HepG2 (cell line): ENCODE data around the gene SDC3. TPM values are rescaled to one million over a fixed set of nuclear protein-coding genes. Genes with fewer than 3 reads are reported as not detected.

ENCODE experiments used
- ATAC-seq: fragments of 200-7000 bp; cut with Tn5 transposase; 3 replicates; pipeline ENCODE4 v1.9.1; 2020; ENCODE audit warnings: mild to moderate bottlenecking, moderate library complexity
- BruUV-seq: library from RNA; stranded (reverse); fragments of 400-500 nt; replicated peaks from 2 replicates; lab custom pipeline; 2021; lab: Mats Ljungman, UMichigan
- CTCF ChIA-PET: fragments of 300-600 bp; formaldehyde crosslinking; extraction: SDS; loops from one replicate; lab custom pipeline; 2021; ENCODE audit warnings: low total read pairs, inconsistent platforms, low intra/inter-chr PET ratio; lab: Yijun Ruan, JAX
- POLR2A ChIA-PET: fragments of 350-600 bp; sonication (Branson Sonifier 250); formaldehyde crosslinking; loops from one replicate; lab custom pipeline; 2020; ENCODE audit warnings: antibody characterized with exemption, inconsistent platforms; lab: Yijun Ruan, JAX
- DNase-seq: peaks from one replicate; pipeline ENCODE4 v3.0.0-alpha.2; 2015; ENCODE audit warnings: low spot score
- FAIRE-seq: peaks from 3 replicates; lab custom pipeline; 2011; peaks lifted over from hg19 to GRCh38; lab: Jason Lieb, UNC
- H2AFZ ChIP-seq: one replicate; pipeline ENCODE4 v1.6.1; 2011; ENCODE audit warnings: low read length, inconsistent platforms
- H3K27ac ChIP-seq: fragments of 300-600 bp; 3 replicates; pipeline ENCODE4 v1.8.0; 2011; ENCODE audit warnings: mixed run types, mild to moderate bottlenecking, mixed read lengths, low read length, inconsistent platforms; ENCODE audit not compliant: insufficient read depth; ENCODE audit errors: extremely low read length
- H3K27me3 ChIP-seq, 2 experiments: fragments of 200-600 bp in 1 of 2; 2 replicates in 1 of 2; 3 replicates in 1 of 2; pipeline versions ENCODE4 v1.6.0 to v1.8.0; 2011; ENCODE audit warnings: low read length in 2 of 2, mild to moderate bottlenecking in 2 of 2, moderate library complexity in 2 of 2, inconsistent platforms in 1 of 2; ENCODE audit not compliant: insufficient read depth in 2 of 2, control insufficient read depth in 1 of 2
- H3K36me3 ChIP-seq, 2 experiments: fragments of 200-600 bp in 1 of 2; replicated peaks in 1 of 2; 2 replicates in 1 of 2; 3 replicates in 1 of 2; pipeline versions ENCODE4 v1.5.1 to v1.8.0; 2011; ENCODE audit warnings: low read length in 2 of 2, inconsistent platforms in 1 of 2; ENCODE audit not compliant: insufficient read depth in 2 of 2, control insufficient read depth in 1 of 2
- H3K4me1 ChIP-seq: 2 replicates; pipeline ENCODE4 v1.5.1; 2012; ENCODE audit warnings: low read length, inconsistent platforms; ENCODE audit not compliant: insufficient read depth
- H3K4me2 ChIP-seq: 2 replicates; pipeline ENCODE4 v1.6.0; 2011; ENCODE audit warnings: low read depth, low read length, inconsistent platforms
- H3K4me3 ChIP-seq, 3 experiments: fragments of 200-600 bp in 1 of 3; sonication (generic), shearing (Covaris generic) in 1 of 3; replicated peaks in 1 of 3; 2 replicates each; pipeline ENCODE4 v1.5.1; 2011 to 2016; ENCODE audit warnings: low read length in 3 of 3, inconsistent platforms in 2 of 3, low read depth in 2 of 3, mild to moderate bottlenecking in 2 of 3, control low read depth in 1 of 3, mixed read lengths in 1 of 3; ENCODE audit not compliant: insufficient read depth in 1 of 3
- H3K79me2 ChIP-seq: one replicate; pipeline ENCODE4 v1.6.1; 2011; ENCODE audit warnings: low read length, inconsistent platforms; ENCODE audit not compliant: insufficient read depth
- H3K9ac ChIP-seq: 2 replicates; pipeline ENCODE4 v1.6.0; 2011; ENCODE audit warnings: mild to moderate bottlenecking, low read depth, low read length, inconsistent platforms; ENCODE audit not compliant: insufficient read depth
- H3K9me3 ChIP-seq: 2 replicates; pipeline ENCODE4 v1.5.1; 2012; ENCODE audit warnings: mild to moderate bottlenecking, low read length
- H4K20me1 ChIP-seq: 2 replicates; pipeline ENCODE4 v1.6.0; 2011; ENCODE audit warnings: inconsistent platforms, mild to moderate bottlenecking, low read length, moderate library complexity; ENCODE audit not compliant: insufficient read depth
- ATRX ChIP-seq: sonication (generic); formaldehyde crosslinking; IDR thresholded peaks from 2 replicates; pipeline ENCODE4 v1.4.0; 2020; ENCODE audit warnings: missing genetic modification reagents, borderline replicate concordance
- HMG20B ChIP-seq: conservative IDR thresholded peaks from 2 replicates; pipeline ENCODE4 v1.6.1; 2016; ENCODE audit warnings: missing genetic modification reagents, missing compliant biosample characterization
- TARDBP ChIP-seq: sonication (generic); formaldehyde crosslinking; IDR thresholded peaks from 2 replicates; pipeline ENCODE4 v1.8.0; 2022; ENCODE audit warnings: mild to moderate bottlenecking, missing genetic modification reagents
- ZNF619 ChIP-seq: sonication (generic); formaldehyde crosslinking; IDR thresholded peaks from 2 replicates; pipeline ENCODE4 v1.4.0; 2020; ENCODE audit warnings: mild to moderate bottlenecking, missing genetic modification reagents
- ZNF720 ChIP-seq: sonication (generic); formaldehyde crosslinking; IDR thresholded peaks from 2 replicates; pipeline ENCODE4 v1.4.0; 2020; ENCODE audit warnings: missing genetic modification reagents
- ZNF749 ChIP-seq: sonication (generic); formaldehyde crosslinking; IDR thresholded peaks from 2 replicates; pipeline ENCODE4 v1.8.0; 2022; ENCODE audit warnings: mild to moderate bottlenecking, missing genetic modification reagents, moderate library complexity, borderline replicate concordance
- WGBS: methylation state at CpG from one replicate; pipeline ENCODE4 v1.1.6; 2017; ENCODE audit warnings: low lambda C conversion rate; 5-methylcytosine and 5-hydroxymethylcytosine counted together
- in situ Hi-C: cut with HindIII; loops from 2 replicates; pipeline ENCODE4 v1.10.0; 2017; ENCODE audit warnings: low pct_unique_long_range_greater_than_20kb; ENCODE audit not compliant: extremely low pct_ligation_motif_present
- intact Hi-C: fragments of 100-400 bp; cut with micrococcal nuclease; formaldehyde crosslinking; loops from one replicate; pipeline ENCODE4 v1.10.0; 2022; ENCODE audit not compliant: unreplicated experiment
- polyA plus RNA-seq, 8 experiments: library from polyadenylated mRNA; depleted of rRNA in 3 of 8; stranded (reverse) in 7 of 8; unstranded in 1 of 8; fragments of >200 nt; fragmentation: Illumina TruSeq in 4 of 8; extraction: Trizol in 4 of 8; gene quantifications; 2 replicates each; pipeline versions ENCODE4 v1.2.1 to v1.2.3, GENCODE V29; 2011 to 2016; ENCODE audit warnings: low read depth in 4 of 8, missing spikeins in 1 of 8, mixed read lengths in 1 of 8; ENCODE audit not compliant: insufficient read depth in 1 of 8
- total RNA-seq, 5 experiments: library from RNA; depleted of rRNA; stranded (reverse); fragments of >200 nt; fragmentation: Illumina TruSeq; extraction: Trizol; gene quantifications; 2 replicates each; pipeline ENCODE4 v1.2.3, GENCODE V29; 2016; ENCODE audit warnings: low read depth in 1 of 5
- TF ChIP-seq, protein P1 (sequence below): IDR thresholded peaks from 2 replicates; pipeline ENCODE4 v1.6.1; 2016; ENCODE audit warnings: mild to moderate bottlenecking, missing biosample characterization, missing genetic modification reagents
- TF ChIP-seq, protein P2 (sequence below): IDR thresholded peaks from 2 replicates; pipeline ENCODE4 v1.6.1; 2016; ENCODE audit warnings: mild to moderate bottlenecking
- TF ChIP-seq, protein P3 (sequence below): sonication (generic); formaldehyde crosslinking; IDR thresholded peaks from 2 replicates; pipeline ENCODE4 v1.4.0; 2020; ENCODE audit warnings: missing genetic modification reagents, low read depth, mild to moderate bottlenecking, borderline replicate concordance

Gene SDC3
- total and polyA plus RNA-seq, 2 of the 13 experiments (the other 11 are each of a cell fraction or from before 2014, with no cell fraction given), result 0.49 to 0.84 TPM

DNA sequence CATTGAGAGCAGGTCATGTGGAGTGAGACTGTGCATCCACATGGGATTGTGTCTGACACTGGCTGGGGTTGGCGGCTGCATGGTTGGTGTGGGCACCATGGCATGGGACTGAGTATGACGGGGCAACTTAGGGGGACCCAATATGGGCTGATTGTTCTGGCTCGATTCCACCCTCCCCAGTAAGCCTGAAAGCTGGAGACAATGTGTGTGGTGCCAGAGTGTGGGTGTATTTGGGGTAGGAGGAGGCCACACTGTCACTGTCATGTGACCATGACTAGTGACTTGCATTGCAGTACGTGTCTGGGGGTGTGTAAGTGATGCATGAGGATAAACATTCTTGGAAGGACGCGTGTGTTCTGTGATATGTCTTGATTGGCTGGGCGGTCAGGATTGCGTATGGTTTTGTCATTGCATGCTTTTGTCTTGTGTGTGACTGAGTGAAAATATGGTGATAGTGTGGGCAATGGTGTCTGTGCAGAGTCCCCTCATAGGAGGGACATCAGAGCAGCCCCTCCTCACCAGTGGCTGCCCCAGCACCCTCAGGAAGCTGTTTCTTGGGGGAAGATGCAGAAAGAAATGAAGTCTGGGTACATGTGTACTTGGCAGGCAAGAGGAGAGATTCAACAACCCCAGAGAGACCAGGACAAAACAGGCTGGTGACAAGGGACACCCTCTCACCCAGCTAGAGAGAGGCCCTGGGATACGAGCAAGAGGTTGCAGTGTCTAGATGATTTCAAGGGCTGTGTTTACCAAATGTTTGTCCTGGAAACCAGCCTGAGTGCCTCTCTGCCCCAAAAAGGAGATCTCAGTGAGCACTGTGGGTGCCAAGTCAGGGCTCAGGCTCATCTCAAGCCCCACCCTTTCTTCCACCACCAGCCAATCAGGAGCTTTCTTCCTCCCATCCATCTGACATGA is 36.3 kb downstream of the SDC3 start:
- H3K36me3 ChIP-seq, result no peaks in the 10 kb centered on the region
- no peaks in the 10 kb centered on the region for H4K20me1 ChIP-seq
- ATAC-seq, result no peak
- H3K79me2 ChIP-seq, result no peaks in the 10 kb centered on the region
- no peaks in the 10 kb centered on the region for H3K9me3 ChIP-seq
- ChIA-PET CTCF (no interaction called here), POLR2A (no interaction called here)
- no peak overlapping the region for H3K9ac ChIP-seq
- intact Hi-C loops (no loop called here), in situ Hi-C loops (no loop called here)
- H3K27ac ChIP-seq, result no peak overlapping the region
- H3K4me1 ChIP-seq, result no peaks in the 10 kb centered on the region
- no peak overlapping the region for H3K4me3 ChIP-seq
- H3K27me3 ChIP-seq, result peaks cover 2 to 5% of the 10 kb centered on the region in 2 experiments; a peak in 3 of 5 replicates
- no peak overlapping the region for H3K4me2 ChIP-seq
- FAIRE-seq, result no peak
- no peak for DNase-seq
- whole genome bisulfite sequencing, result 54% methylated on average over 8 of the region's 9 CpGs
- no peak for TF ChIP-seq ZNF749
- TF ChIP-seq ZNF619 (CRISPR knock-in tag), result no peak
- no peak for TF ChIP-seq HMG20B
- no peak for TF ChIP-seq ATRX (CRISPR knock-in tag)
- TF ChIP-seq, protein P1, sequence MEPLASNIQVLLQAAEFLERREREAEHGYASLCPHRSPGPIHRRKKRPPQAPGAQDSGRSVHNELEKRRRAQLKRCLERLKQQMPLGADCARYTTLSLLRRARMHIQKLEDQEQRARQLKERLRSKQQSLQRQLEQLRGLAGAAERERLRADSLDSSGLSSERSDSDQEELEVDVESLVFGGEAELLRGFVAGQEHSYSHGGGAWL (CRISPR knock-in tag), result no peak
- TF ChIP-seq TARDBP (CRISPR knock-in tag), result no peak
- no peak for TF ChIP-seq ZNF720 (CRISPR knock-in tag)
- TF ChIP-seq, protein P2, sequence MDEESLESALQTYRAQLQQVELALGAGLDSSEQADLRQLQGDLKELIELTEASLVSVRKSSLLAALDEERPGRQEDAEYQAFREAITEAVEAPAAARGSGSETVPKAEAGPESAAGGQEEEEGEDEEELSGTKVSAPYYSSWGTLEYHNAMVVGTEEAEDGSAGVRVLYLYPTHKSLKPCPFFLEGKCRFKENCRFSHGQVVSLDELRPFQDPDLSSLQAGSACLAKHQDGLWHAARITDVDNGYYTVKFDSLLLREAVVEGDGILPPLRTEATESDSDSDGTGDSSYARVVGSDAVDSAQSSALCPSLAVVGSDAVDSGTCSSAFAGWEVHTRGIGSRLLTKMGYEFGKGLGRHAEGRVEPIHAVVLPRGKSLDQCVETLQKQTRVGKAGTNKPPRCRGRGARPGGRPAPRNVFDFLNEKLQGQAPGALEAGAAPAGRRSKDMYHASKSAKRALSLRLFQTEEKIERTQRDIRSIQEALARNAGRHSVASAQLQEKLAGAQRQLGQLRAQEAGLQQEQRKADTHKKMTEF, result no peak
- TF ChIP-seq, protein P3, sequence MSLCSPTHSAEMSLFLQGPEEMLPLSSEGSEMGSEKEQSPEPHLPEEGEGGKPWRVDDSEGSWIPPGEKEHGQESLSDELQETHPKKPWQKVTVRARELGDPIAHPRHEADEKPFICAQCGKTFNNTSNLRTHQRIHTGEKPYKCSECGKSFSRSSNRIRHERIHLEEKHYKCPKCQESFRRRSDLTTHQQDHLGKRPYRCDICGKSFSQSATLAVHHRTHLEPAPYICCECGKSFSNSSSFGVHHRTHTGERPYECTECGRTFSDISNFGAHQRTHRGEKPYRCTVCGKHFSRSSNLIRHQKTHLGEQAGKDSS (CRISPR knock-in tag), result no peak
- no TSS peak for BruUV-seq
- no peak overlapping the region for H2AFZ ChIP-seq
